Peyer's patch (tissue), 4 donors: ENCODE results near the gene HDAC4. TPM values are rescaled to one million over a fixed set of nuclear protein-coding genes. Genes with fewer than 3 reads are reported as not detected.

Experiments used
- DNase-seq, 3 donors: peaks; one replicate each; pipeline ENCODE4 v3.0.0-alpha.2; 2017 to 2019
- H3K27ac ChIP-seq, 4 donors: fragments of 200-600 bp; sonication (generic); one replicate each; pipeline ENCODE4 v1.5.1; 2016 to 2019
- H3K27me3 ChIP-seq, 2 donors: fragments of 200-600 bp; sonication (generic); one replicate each; pipeline ENCODE4 v1.5.1; 2019
- H3K36me3 ChIP-seq, 3 donors: fragments of 200-600 bp; sonication (generic); one replicate each; pipeline ENCODE4 v1.5.1; 2016 to 2019
- H3K4me1 ChIP-seq, 4 donors: fragments of 200-600 bp; sonication (generic); one replicate each; pipeline ENCODE4 v1.5.1; 2016 to 2019
- H3K4me3 ChIP-seq, 4 donors: fragments of 200-600 bp; sonication (generic); 1 replicate in 3 of 4; 2 replicates in 1 of 4; pipeline ENCODE4 v1.5.1; 2016 to 2019; ENCODE audit warnings: mild to moderate bottlenecking in 1 of 4
- H3K9me3 ChIP-seq, 4 donors: fragments of 200-600 bp; sonication (generic); one replicate each; pipeline ENCODE4 v1.5.1; 2016 to 2019; ENCODE audit warnings: mild to moderate bottlenecking in 1 of 4
- POLR2A ChIP-seq, 2 donors: fragments of 450-650 bp; IDR thresholded peaks; one replicate each; pipeline ENCODE4 v1.5.1; 2017; ENCODE audit warnings: antibody characterized with exemption in 2 of 2, mild to moderate bottlenecking in 2 of 2, moderate library complexity in 2 of 2
- total RNA-seq, 4 donors: library from RNA; depleted of rRNA; stranded (reverse); fragments of >200 nt; gene quantifications; one replicate each; pipeline ENCODE4 v1.1.0, GENCODE V29; 2016
- TF ChIP-seq, protein P1 (sequence below), 6 experiments: fragments of 450-650 bp in 4 of 6; fragments of 200-600 bp in 2 of 6; sonication (generic) in 1 of 6; IDR thresholded peaks; one replicate each; pipeline ENCODE4 v1.5.1; 2017 to 2019; ENCODE audit warnings: antibody characterized with exemption in 6 of 6, mild to moderate bottlenecking in 3 of 6, moderate library complexity in 1 of 6

The HDAC4 gene
- total RNA-seq, 4 donors from 2014 or later, result 28.9 to 198 (median 102) TPM

DNA sequence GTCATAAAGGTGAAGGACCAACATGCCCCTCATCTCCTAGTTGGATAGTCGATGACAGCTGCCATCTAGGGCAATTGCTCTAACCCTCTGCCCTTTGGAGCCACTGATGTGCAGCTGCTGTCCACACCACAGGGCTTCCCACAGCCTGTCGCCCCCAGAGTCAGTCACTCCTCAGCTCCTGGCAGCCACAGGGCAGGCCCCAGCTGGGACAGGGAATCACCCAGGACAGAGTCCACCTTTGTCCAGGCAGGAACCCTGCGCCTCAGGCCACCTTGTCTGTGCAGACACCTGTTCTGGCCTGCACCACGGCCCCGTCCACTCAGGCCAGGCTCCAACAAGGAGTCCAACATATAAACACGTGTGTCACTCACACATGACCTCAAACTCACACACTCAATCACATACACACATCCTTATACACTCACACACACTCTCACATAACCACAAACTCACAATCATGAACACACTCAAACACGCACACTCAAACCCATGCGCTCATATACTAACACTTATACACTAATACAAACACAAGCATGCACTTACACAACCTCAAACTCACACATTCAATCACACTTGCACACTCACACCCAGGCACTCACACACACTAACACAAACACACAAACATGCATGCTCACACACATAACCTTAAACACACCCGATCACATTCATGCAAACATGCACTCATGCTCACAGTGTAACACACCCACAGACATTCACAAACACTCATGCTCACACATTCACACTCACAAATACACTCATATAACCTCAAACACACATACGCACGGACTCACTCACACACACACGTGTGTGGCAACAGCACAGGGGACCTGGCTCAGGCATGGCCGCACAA is 29.7 kb downstream of the HDAC4 start:
- Histone ChIP-seq H3K9me3 (no peaks in the 10 kb centered on the region), H3K4me1 (peaks cover 0 to 12% (median 0%) of the 10 kb centered on the region in 4 donors), H3K36me3 (no peaks in the 10 kb centered on the region), H3K27ac (peak overlapping the region in 1 of 4 donors; percentile 76), H3K27me3 (no peaks in the 10 kb centered on the region), H3K4me3 (no peak overlapping the region)
- DNase-seq, result peak in 2 of 3 donors; percentile 40 to 46
- no peak for TF ChIP-seq POLR2A (IDR thresholded peaks at IDR 0.05)
- TF ChIP-seq, protein P1, sequence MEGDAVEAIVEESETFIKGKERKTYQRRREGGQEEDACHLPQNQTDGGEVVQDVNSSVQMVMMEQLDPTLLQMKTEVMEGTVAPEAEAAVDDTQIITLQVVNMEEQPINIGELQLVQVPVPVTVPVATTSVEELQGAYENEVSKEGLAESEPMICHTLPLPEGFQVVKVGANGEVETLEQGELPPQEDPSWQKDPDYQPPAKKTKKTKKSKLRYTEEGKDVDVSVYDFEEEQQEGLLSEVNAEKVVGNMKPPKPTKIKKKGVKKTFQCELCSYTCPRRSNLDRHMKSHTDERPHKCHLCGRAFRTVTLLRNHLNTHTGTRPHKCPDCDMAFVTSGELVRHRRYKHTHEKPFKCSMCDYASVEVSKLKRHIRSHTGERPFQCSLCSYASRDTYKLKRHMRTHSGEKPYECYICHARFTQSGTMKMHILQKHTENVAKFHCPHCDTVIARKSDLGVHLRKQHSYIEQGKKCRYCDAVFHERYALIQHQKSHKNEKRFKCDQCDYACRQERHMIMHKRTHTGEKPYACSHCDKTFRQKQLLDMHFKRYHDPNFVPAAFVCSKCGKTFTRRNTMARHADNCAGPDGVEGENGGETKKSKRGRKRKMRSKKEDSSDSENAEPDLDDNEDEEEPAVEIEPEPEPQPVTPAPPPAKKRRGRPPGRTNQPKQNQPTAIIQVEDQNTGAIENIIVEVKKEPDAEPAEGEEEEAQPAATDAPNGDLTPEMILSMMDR (IDR thresholded peaks at IDR 0.05), result no peak

DNA sequence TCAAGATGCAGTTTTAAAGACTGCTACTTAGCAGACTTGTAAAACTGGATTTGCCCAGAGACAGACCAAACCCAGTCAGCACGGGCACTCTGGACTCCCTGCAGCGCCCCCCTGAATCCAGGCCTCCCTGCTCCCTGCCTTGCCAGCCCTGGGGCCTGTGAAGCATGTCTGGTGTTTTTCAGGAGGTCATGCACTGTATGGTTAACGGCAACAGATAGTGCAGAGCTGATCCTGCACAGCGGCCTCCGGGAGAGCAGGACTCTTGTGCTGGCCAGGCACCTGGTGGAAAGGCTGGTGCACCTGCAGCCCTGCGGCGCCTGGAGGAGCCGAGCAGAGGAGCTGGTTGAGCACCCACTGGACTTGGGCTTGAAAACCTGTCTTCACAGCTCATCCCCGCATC is 30.4 kb downstream of the HDAC4 start:
- Histone ChIP-seq H3K27me3 (no peaks in the 10 kb centered on the region), H3K9me3 (no peaks in the 10 kb centered on the region), H3K36me3 (no peaks in the 10 kb centered on the region), H3K27ac (peak overlapping the region; percentile 8 to 76 (median 35)), H3K4me3 (peak overlapping the region in 1 of 4 donors; percentile 22), H3K4me1 (peaks cover 0 to 12% (median 0%) of the 10 kb centered on the region in 4 donors)
- peak in 2 of 3 donors; percentile 34 to 43 for DNase-seq
- TF ChIP-seq, protein P1 (IDR thresholded peaks at IDR 0.05), result no peak
- TF ChIP-seq POLR2A (IDR thresholded peaks at IDR 0.05), result no peak

DNA sequence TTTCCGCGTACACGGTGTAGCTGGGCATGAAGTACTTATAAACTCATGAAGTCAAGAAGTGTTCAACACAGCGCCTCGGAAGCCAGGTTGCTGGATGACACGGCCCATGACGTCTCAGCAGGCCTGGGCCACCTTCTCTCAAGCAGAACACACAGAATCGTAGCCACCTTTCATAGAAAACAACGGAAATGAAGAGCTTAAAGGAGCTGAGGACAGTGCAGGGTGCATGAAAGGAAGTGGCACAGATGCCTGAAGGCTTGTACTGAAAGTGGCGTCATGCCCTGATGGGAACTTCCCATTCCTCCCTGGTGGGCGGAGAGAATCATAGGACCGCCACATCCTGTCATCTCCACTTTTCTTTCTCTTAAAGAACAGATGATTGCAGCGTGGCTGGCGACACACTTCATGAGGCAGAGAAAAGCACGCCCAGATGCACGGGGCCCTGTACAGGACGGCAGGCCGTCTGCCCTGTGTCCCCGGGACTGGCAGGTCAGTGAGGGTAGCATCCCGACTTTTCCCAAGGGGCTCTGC is 31.1 kb downstream of the HDAC4 start:
- H3K27ac ChIP-seq, result peak overlapping the region; percentile 8 to 76 (median 35)
- H3K9me3 ChIP-seq, result no peaks in the 10 kb centered on the region
- H3K27me3 ChIP-seq, result no peaks in the 10 kb centered on the region
- H3K36me3 ChIP-seq, result no peaks in the 10 kb centered on the region
- peak; percentile 45 to 91 (median 87) for DNase-seq
- peak overlapping the region in 2 of 4 donors; percentile 9 to 22 for H3K4me3 ChIP-seq
- no peak for TF ChIP-seq POLR2A (IDR thresholded peaks at IDR 0.05)
- TF ChIP-seq, protein P1 (IDR thresholded peaks at IDR 0.05), result no peak
- peaks cover 0 to 12% (median 0%) of the 10 kb centered on the region in 4 donors for H3K4me1 ChIP-seq

DNA sequence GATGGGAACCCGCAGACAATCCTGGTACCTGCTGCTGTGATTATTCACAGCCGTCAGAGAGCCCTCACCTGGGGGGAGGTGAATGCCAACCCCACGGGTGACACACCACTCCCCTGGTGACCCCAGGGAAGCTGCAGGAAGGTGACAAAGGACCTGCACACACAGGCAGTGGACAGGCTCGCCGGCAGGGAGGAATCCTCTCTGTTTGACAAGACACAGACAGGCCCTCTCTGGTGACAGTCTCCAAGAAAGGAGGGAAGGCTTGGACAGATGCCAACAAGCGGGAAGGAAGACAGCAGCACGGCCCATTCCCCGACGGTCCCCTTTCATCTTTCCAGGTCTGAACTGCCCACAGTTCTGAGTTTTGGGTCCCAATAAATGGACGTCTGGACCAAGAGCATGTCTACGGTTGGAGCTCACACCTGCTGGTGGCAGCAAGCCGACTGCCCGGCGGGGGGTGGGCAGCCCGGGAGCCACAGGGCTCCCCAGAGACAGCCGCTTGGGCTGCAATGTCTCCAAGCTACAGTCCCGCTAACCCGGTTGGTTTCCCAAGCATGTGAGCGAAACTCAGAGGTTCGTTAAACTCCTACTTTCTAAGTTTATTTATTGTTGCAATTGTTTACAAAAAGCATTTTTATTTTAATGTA is 31.8 kb downstream of the HDAC4 start:
- TF ChIP-seq, protein P1 (IDR thresholded peaks at IDR 0.05), result no peak
- TF ChIP-seq POLR2A (IDR thresholded peaks at IDR 0.05), result no peak
- Histone ChIP-seq H3K36me3 (no peaks in the 10 kb centered on the region), H3K27ac (peak overlapping the region in 2 of 4 donors; percentile 62 to 76), H3K4me3 (no peak overlapping the region), H3K27me3 (no peaks in the 10 kb centered on the region), H3K4me1 (peaks cover 0 to 12% (median 0%) of the 10 kb centered on the region in 4 donors), H3K9me3 (no peaks in the 10 kb centered on the region)
- peak in 2 of 3 donors; percentile 30 to 48 for DNase-seq

DNA sequence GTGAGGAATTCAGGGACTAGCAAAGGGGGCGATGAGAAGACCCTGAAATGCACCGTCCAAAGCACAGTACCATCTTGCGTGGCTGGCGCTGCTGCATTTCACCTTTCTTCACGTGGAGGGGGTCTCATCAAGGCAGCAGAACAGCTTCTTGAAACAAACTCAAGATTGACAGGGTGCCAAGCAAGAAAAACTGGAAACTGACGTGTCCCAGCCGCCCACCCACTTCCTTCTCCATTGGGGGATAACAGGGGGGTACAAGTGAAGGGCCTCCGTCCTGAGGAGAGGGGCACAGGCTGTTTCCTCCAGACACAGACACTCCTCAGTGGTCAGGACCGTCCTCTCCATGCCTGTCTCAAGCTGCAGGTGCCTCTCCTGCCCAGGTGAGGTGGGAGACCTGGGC is 32.5 kb downstream of the HDAC4 start:
- DNase-seq, result peak in 2 of 3 donors; percentile 21 to 42
- no peaks in the 10 kb centered on the region for H3K36me3 ChIP-seq
- no peak overlapping the region for H3K4me3 ChIP-seq
- TF ChIP-seq, protein P1 (IDR thresholded peaks at IDR 0.05), result no peak
- TF ChIP-seq POLR2A (IDR thresholded peaks at IDR 0.05), result no peak
- peak overlapping the region in 1 of 4 donors; percentile 76 for H3K27ac ChIP-seq
- peaks cover 0 to 12% (median 0%) of the 10 kb centered on the region in 4 donors for H3K4me1 ChIP-seq
- no peaks in the 10 kb centered on the region for H3K27me3 ChIP-seq
- no peaks in the 10 kb centered on the region for H3K9me3 ChIP-seq
